BLaER1 treated with 17β-estradiol and CSF1 and Interleukin-3, amounts not matched to agents 10 nM and 100 nM (cell line): ENCODE measurements around the gene NDUFA8.
"Not testable (repeated sequence)": the region's sequence is repeated elsewhere in the genome, so short reads cannot be mapped to it uniquely, and the experiment has no call there.

ENCODE experiments used
- H3K27ac ChIP-seq, 11 experiments: shearing (Covaris generic); formaldehyde crosslinking; 2 replicates each; pipeline ENCODE4 v1.8.1; 2022
- H3K27me3 ChIP-seq, 11 experiments: shearing (Covaris generic); formaldehyde crosslinking; 2 replicates each; pipeline ENCODE4 v1.8.1; 2022
- H3K36me3 ChIP-seq, 11 experiments: shearing (Covaris generic); formaldehyde crosslinking; 2 replicates each; pipeline ENCODE4 v1.8.1; 2022
- H3K4me1 ChIP-seq, 10 experiments: shearing (Covaris generic); formaldehyde crosslinking; 2 replicates each; pipeline ENCODE4 v1.8.1; 2022
- H3K4me2 ChIP-seq, 11 experiments: shearing (Covaris generic); formaldehyde crosslinking; 2 replicates each; pipeline ENCODE4 v1.8.1; 2022
- H3K4me3 ChIP-seq, 10 experiments: shearing (Covaris generic); formaldehyde crosslinking; 2 replicates each; pipeline ENCODE4 v1.8.1; 2022
- H3K9ac ChIP-seq, 11 experiments: shearing (Covaris generic); formaldehyde crosslinking; 2 replicates each; pipeline ENCODE4 v1.8.1; 2022
- H3K9me3 ChIP-seq, 11 experiments: shearing (Covaris generic); formaldehyde crosslinking; replicated peaks in 1 of 11; 2 replicates each; pipeline ENCODE4 v1.8.1; 2022
- H4K20me1 ChIP-seq, 11 experiments: shearing (Covaris generic); formaldehyde crosslinking; 2 replicates each; pipeline ENCODE4 v1.8.1; 2022
- Cebpa-rat ChIP-seq, 11 experiments: shearing (Covaris generic); IDR thresholded peaks; 2 replicates each; pipeline ENCODE4 v1.8.1; 2022

The NDUFA8 gene

GRCh38 chr9:122121931-122122330 is 37.6 kb downstream of the NDUFA8 start:
- H3K9me3 ChIP-seq = peaks cover 0 to 12% (median 0%) of the 10 kb centered on the region in 11 experiments; a peak in 8 of 22 replicates
- no peak overlapping the region for H3K27ac ChIP-seq
- peaks cover 0 to 6% (median 0%) of the 10 kb centered on the region in 10 experiments; a peak in 1 of 20 replicates for H3K4me1 ChIP-seq
- no peak overlapping the region for H3K9ac ChIP-seq
- H3K4me3 ChIP-seq = no peak overlapping the region
- no peaks in the 10 kb centered on the region for H3K36me3 ChIP-seq
- H3K27me3 ChIP-seq = peaks cover 16 to 18% (median 17%) of the 10 kb centered on the region in 11 experiments
- H3K4me2 ChIP-seq = no peak overlapping the region
- no peak for TF ChIP-seq Cebpa-rat (IDR thresholded peaks at IDR 0.05)
- peaks cover 0 to 10% (median 0%) of the 10 kb centered on the region in 11 experiments; a peak in 2 of 22 replicates for H4K20me1 ChIP-seq

- H3K4me3 ChIP-seq = no peak overlapping the region
- H3K9me3 ChIP-seq = peaks cover 0 to 17% (median 0%) of the 10 kb centered on the region in 11 experiments; a peak in 8 of 22 replicates
- no peak for TF ChIP-seq Cebpa-rat (IDR thresholded peaks at IDR 0.05)
- peaks cover 0 to 10% (median 0%) of the 10 kb centered on the region in 11 experiments; a peak in 2 of 22 replicates for H4K20me1 ChIP-seq
- no peak overlapping the region for H3K4me2 ChIP-seq
- no peak overlapping the region for H3K27ac ChIP-seq
- H3K36me3 ChIP-seq = no peaks in the 10 kb centered on the region
- H3K27me3 ChIP-seq = peaks cover 11 to 13% (median 12%) of the 10 kb centered on the region in 11 experiments
- H3K4me1 ChIP-seq = peaks cover 0 to 3% (median 0%) of the 10 kb centered on the region in 10 experiments; a peak in 1 of 20 replicates
- H3K9ac ChIP-seq = no peak overlapping the region
Measured at GRCh38 chr9:122121391-122121790, 38.2 kb downstream of the NDUFA8 start.

- peaks cover 0 to 18% (median 0%) of the 10 kb centered on the region in 11 experiments; a peak in 8 of 22 replicates for H3K9me3 ChIP-seq
- H3K4me3 ChIP-seq = no peak overlapping the region
- H3K36me3 ChIP-seq = no peaks in the 10 kb centered on the region
- H3K9ac ChIP-seq = no peak overlapping the region
- H3K27me3 ChIP-seq = peaks cover 2 to 4% (median 3%) of the 10 kb centered on the region in 11 experiments
- no peak overlapping the region for H3K4me2 ChIP-seq
- H3K27ac ChIP-seq = no peak overlapping the region
- 0 out of 22 replicates have a peak, but pooled peaks cover 0 to 1% (median 0%) of the 10 kb centered on the region in 11 experiments for H4K20me1 ChIP-seq
- no peaks in the 10 kb centered on the region for H3K4me1 ChIP-seq
- no peak for TF ChIP-seq Cebpa-rat (IDR thresholded peaks at IDR 0.05)
Measured at GRCh38 chr9:122120316-122121071, 39.1 kb downstream of the NDUFA8 start.

- no peak for TF ChIP-seq Cebpa-rat (IDR thresholded peaks at IDR 0.05)
- no peak overlapping the region for H3K9ac ChIP-seq
- no peak overlapping the region for H3K27ac ChIP-seq
- no peak overlapping the region for H3K4me2 ChIP-seq
- H4K20me1 ChIP-seq = no peaks in the 10 kb centered on the region
- no peaks in the 10 kb centered on the region for H3K4me1 ChIP-seq
- H3K27me3 ChIP-seq = no peaks in the 10 kb centered on the region
- H3K9me3 ChIP-seq = peaks cover 0 to 18% (median 0%) of the 10 kb centered on the region in 11 experiments; a peak in 8 of 22 replicates
- no peaks in the 10 kb centered on the region for H3K36me3 ChIP-seq
- no peak overlapping the region for H3K4me3 ChIP-seq
Measured at GRCh38 chr9:122119721-122120120, 39.9 kb downstream of the NDUFA8 start.

- no peaks in the 10 kb centered on the region for H3K27me3 ChIP-seq
- H3K9me3 ChIP-seq = peaks cover 0 to 18% (median 0%) of the 10 kb centered on the region in 11 experiments; a peak in 8 of 22 replicates
- no peak overlapping the region for H3K27ac ChIP-seq
- no peak overlapping the region for H3K4me3 ChIP-seq
- H4K20me1 ChIP-seq = no peaks in the 10 kb centered on the region
- H3K4me2 ChIP-seq = no peak overlapping the region
- H3K36me3 ChIP-seq = no peaks in the 10 kb centered on the region
- H3K9ac ChIP-seq = no peak overlapping the region
- H3K4me1 ChIP-seq = no peaks in the 10 kb centered on the region
- no peak for TF ChIP-seq Cebpa-rat (IDR thresholded peaks at IDR 0.05)
Measured at GRCh38 chr9:122119166-122119521, 40.4 kb downstream of the NDUFA8 start.

- Histone ChIP-seq H3K36me3 (no peaks in the 10 kb centered on the region), H3K4me3 (no peak overlapping the region), H3K27ac (no peak overlapping the region), H3K27me3 (no peaks in the 10 kb centered on the region), H3K4me2 (no peak overlapping the region), H3K9me3 (peaks cover 0 to 18% (median 0%) of the 10 kb centered on the region in 11 experiments; a peak in 8 of 22 replicates), H3K9ac (no peak overlapping the region), H4K20me1 (no peaks in the 10 kb centered on the region), H3K4me1 (no peaks in the 10 kb centered on the region)
- no peak for TF ChIP-seq Cebpa-rat (IDR thresholded peaks at IDR 0.05)
Measured at GRCh38 chr9:122118343-122119165, 41.0 kb downstream of the NDUFA8 start.

GRCh38 chr9:122117241-122117640 is 42.3 kb downstream of the NDUFA8 start:
- not testable (repeated sequence) for H4K20me1 ChIP-seq, H3K27me3 ChIP-seq, H3K4me3 ChIP-seq

GRCh38 chr9:122116448-122117173 is 43.0 kb downstream of the NDUFA8 start:
- H3K9me3 ChIP-seq = peaks cover 0 to 18% (median 0%) of the 10 kb centered on the region in 11 experiments; a peak in 8 of 22 replicates
- no peaks in the 10 kb centered on the region for H3K4me1 ChIP-seq
- no peaks in the 10 kb centered on the region for H3K27me3 ChIP-seq
- H3K4me3 ChIP-seq = no peak overlapping the region
- H3K4me2 ChIP-seq = no peak overlapping the region
- TF ChIP-seq Cebpa-rat (IDR thresholded peaks at IDR 0.05) = no peak
- H3K9ac ChIP-seq = no peak overlapping the region
- no peaks in the 10 kb centered on the region for H4K20me1 ChIP-seq
- no peaks in the 10 kb centered on the region for H3K36me3 ChIP-seq
- no peak overlapping the region for H3K27ac ChIP-seq

More at GRCh38 chr9:122117241-122117640, 42.3 kb downstream of the NDUFA8 start:
- not testable (repeated sequence) for H3K4me2 ChIP-seq, H3K27ac ChIP-seq, H3K36me3 ChIP-seq, H3K4me1 ChIP-seq, H3K9ac ChIP-seq
- peaks cover 0 to 18% (median 0%) of the 10 kb centered on the region in 11 experiments; a peak in 8 of 22 replicates for H3K9me3 ChIP-seq

- H3K27me3 ChIP-seq = no peaks in the 10 kb centered on the region
- no peak overlapping the region for H3K4me2 ChIP-seq
- no peaks in the 10 kb centered on the region for H3K4me1 ChIP-seq
- H3K36me3 ChIP-seq = no peaks in the 10 kb centered on the region
- no peak for TF ChIP-seq Cebpa-rat (IDR thresholded peaks at IDR 0.05)
- H3K9me3 ChIP-seq = peaks cover 0 to 18% (median 0%) of the 10 kb centered on the region in 11 experiments; a peak in 8 of 22 replicates
- H3K27ac ChIP-seq = no peak overlapping the region
- H3K4me3 ChIP-seq = no peak overlapping the region
- H3K9ac ChIP-seq = no peak overlapping the region
- no peaks in the 10 kb centered on the region for H4K20me1 ChIP-seq
Measured at GRCh38 chr9:122116040-122116439, 43.5 kb downstream of the NDUFA8 start.
